ENCODE measurements around the gene TIMM44. TPM values are rescaled to one million over a fixed set of nuclear protein-coding genes. Genes with fewer than 3 reads are reported as not detected.

Gene TIMM44
- polyA plus RNA-seq, 2 donors: 42.1 to 53.4 TPM

DNA sequence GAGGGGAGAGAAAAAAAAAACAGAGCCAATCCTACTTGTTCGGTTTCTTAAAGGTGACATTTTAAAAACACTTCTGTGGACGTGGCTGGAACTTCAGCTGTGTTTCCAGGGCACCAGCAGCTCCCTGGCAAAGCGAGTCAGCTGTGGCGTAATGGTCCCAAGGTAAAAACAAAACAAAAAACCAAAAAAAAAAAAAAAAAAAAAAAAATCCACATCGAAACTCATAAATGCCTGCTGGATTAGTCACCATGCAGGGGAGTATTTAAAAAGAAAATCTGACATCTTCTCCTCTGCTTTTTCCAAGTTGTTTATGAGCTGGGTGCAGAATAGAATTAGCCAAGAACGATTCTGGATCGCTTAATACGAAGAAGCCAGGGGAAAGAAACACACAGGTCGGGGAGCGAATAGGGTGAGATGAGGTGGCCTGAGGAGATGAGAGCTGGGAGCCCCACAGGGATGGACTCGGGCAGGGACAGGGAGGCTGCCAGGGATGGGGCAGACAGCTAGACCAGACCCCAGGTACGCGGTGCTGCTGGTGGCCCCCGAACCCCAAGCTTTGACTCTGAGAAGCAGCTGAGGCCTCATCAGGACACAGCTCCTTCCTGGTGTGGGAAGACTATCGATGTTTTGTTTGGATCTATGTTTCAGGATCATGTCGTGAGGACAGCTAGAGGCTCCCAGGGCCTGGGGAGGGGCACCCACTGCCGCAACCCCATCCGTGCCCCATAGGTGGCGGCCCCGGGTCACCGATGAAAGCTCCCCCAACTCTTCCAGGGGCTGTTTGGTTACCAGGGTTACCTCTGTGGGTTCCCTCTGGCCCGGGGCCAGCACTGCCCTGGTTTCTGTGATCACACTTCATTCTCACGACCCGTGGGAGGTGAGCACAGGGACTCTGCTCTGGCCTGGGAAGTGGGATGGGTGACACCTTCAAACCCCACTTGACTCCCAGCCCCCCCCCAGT lies 14.4 kb downstream of the TIMM44 start:
- Histone ChIP-seq H3K27ac (ENCODE audit: low read depth in 2 of 2, low read length in 1 of 2) (peak overlapping the region; percentile 61 to 92), H3K4me1 (ENCODE audit: control insufficient read depth in 2 of 2, insufficient read depth in 2 of 2, low read length in 1 of 2) (peaks cover 8 to 12% of the 10 kb centered on the region in 2 donors), H3K27me3 (ENCODE audit: control insufficient read depth in 1 of 2, insufficient read depth in 2 of 2, low read length in 2 of 2) (no peaks in the 10 kb centered on the region), H3K4me3 (ENCODE audit: low read depth in 1 of 2, low read length in 2 of 2) (no peak overlapping the region), H3K36me3 (ENCODE audit: control insufficient read depth in 2 of 2, insufficient read depth in 2 of 2, low read length in 1 of 2) (peaks cover 17 to 34% of the 10 kb centered on the region in 2 donors), H3K9me3 (ENCODE audit: control insufficient read depth in 2 of 2, insufficient read depth in 1 of 2, low read depth in 1 of 2, low read length in 1 of 2) (peaks cover 0 to 2% of the 10 kb centered on the region in 2 donors)
- WGBS, 2 donors: 32 to 46% methylated on average over 24 of the region's 24 CpGs

DNA sequence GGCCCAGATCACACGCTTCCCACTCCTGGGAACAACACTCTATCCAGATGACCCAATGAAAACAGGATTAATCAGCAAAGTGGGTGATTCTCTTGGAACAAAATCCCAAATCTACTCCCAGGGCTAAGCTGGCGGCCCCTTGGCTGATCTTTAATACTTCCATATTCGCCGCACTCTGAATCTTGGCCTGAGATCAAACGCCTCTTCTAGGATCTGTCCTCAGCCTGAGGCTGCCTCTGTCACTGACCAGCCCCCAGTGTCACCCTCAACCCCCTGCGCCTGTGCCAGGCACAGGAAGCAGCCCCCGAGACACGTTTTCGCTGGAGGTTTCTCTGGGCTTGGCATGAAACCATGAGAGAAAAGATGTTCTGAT lies 15.1 kb downstream of the TIMM44 start:
- Histone ChIP-seq H3K27me3 (ENCODE audit: control insufficient read depth in 1 of 2, insufficient read depth in 2 of 2, low read length in 2 of 2) (no peaks in the 10 kb centered on the region), H3K4me3 (ENCODE audit: low read depth in 1 of 2, low read length in 2 of 2) (no peak overlapping the region), H3K9me3 (ENCODE audit: control insufficient read depth in 2 of 2, insufficient read depth in 1 of 2, low read depth in 1 of 2, low read length in 1 of 2) (no peaks in the 10 kb centered on the region), H3K4me1 (ENCODE audit: control insufficient read depth in 2 of 2, insufficient read depth in 2 of 2, low read length in 1 of 2) (peaks cover 8 to 12% of the 10 kb centered on the region in 2 donors), H3K36me3 (ENCODE audit: control insufficient read depth in 2 of 2, insufficient read depth in 2 of 2, low read length in 1 of 2) (peaks cover 12 to 28% of the 10 kb centered on the region in 2 donors), H3K27ac (ENCODE audit: low read depth in 2 of 2, low read length in 1 of 2) (peak overlapping the region; percentile 50 to 74)
- WGBS, 2 donors: 32 to 52% methylated on average over 9 of the region's 9 CpGs

DNA sequence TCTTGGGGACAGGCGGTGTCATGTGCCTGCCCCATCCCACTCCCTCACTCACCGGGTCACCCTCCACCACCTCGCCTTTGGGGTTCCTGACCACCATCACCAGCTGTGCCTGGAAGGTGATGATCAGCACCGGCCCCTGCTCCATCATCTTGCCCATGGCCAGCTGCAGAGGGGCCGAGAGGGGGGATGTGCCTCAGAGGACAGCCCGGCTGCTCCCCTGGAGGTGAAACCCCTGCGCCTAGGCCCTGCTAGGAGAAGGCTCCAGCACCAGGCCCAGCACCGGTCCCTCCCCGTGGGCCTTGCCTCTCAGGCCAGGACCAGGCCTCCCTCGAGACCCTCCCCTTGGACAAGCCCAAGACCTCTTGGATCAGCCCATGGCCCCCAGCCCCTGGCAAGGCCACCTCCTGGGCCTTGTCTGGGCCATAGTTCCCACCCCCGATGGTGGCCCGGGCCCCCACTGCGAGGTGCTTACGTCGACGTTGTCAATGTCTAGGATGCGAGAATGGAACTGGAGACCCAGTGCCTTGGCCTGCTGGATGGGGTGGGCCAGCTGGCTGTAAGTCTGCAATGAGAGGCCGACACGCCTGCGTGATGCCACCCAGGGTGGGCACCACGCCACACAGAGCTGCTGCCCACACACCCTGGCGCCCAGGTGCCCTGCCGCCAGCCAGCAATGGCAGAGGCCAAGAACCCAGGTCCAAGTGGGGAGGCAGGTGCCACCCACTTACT lies 15.7 kb downstream of the TIMM44 start:
- no peaks in the 10 kb centered on the region for H3K27me3 ChIP-seq (ENCODE audit: control insufficient read depth in 1 of 2, insufficient read depth in 2 of 2, low read length in 2 of 2)
- peaks cover 9 to 27% of the 10 kb centered on the region in 2 donors for H3K36me3 ChIP-seq (ENCODE audit: control insufficient read depth in 2 of 2, insufficient read depth in 2 of 2, low read length in 1 of 2)
- WGBS, 2 donors: 76 to 78% methylated on average over 23 of the region's 23 CpGs
- H3K9me3 ChIP-seq (ENCODE audit: control insufficient read depth in 2 of 2, insufficient read depth in 1 of 2, low read depth in 1 of 2, low read length in 1 of 2): no peaks in the 10 kb centered on the region
- H3K4me3 ChIP-seq (ENCODE audit: low read depth in 1 of 2, low read length in 2 of 2): no peak overlapping the region
- H3K27ac ChIP-seq (ENCODE audit: low read depth in 2 of 2, low read length in 1 of 2): peak overlapping the region; percentile 50 to 74
- peaks cover 8 to 15% of the 10 kb centered on the region in 2 donors for H3K4me1 ChIP-seq (ENCODE audit: control insufficient read depth in 2 of 2, insufficient read depth in 2 of 2, low read length in 1 of 2)

DNA sequence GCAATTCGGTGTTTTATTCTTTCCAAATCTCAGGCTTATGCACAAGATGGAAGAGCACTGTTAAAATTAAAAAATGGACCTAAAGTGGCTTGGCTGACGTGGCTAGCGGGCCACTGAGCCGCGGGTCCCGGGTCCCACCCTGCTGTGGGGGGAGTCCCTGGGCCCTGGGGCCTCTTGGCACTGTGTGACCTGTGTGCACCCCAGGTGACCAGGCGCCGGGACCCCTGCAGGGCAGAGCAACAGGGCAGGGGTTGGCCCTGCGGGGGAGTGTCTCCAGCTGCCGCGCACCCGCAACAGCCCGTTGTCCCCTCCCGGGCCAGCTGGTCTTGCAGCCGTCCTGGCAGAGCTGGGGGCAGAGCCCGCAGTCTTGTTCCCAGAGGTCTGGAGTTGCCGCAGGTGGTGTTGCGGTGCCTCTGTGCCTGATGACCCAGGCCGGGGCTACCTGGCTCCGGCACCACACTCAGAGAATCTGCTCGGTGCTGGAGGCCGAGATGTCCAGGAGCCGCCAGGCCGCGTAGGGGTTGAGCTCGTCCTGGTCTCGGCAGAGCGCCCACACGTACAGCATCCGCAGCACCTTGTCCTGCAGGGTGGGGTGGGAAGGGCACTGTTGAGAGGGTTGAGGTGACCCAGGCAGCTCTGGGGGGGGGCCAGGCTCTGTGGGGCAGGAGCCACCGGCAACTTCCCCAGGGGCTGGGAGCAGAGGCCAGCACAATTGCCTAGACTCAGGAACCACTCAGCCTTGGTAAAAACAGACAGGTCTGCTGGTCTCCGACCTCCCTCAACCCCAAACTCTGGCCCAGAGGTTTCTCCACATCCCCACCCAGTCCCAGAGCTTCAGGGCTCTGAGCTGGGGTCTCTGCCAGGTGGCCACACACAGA lies 16.5 kb downstream of the TIMM44 start:
- H3K36me3 ChIP-seq (ENCODE audit: control insufficient read depth in 2 of 2, insufficient read depth in 2 of 2, low read length in 1 of 2): peaks cover 4 to 26% of the 10 kb centered on the region in 2 donors
- peak overlapping the region; percentile 50 to 74 for H3K27ac ChIP-seq (ENCODE audit: low read depth in 2 of 2, low read length in 1 of 2)
- 82% methylated on average over 31 to 32 of the region's 32 CpGs for WGBS, 2 donors

DNA sequence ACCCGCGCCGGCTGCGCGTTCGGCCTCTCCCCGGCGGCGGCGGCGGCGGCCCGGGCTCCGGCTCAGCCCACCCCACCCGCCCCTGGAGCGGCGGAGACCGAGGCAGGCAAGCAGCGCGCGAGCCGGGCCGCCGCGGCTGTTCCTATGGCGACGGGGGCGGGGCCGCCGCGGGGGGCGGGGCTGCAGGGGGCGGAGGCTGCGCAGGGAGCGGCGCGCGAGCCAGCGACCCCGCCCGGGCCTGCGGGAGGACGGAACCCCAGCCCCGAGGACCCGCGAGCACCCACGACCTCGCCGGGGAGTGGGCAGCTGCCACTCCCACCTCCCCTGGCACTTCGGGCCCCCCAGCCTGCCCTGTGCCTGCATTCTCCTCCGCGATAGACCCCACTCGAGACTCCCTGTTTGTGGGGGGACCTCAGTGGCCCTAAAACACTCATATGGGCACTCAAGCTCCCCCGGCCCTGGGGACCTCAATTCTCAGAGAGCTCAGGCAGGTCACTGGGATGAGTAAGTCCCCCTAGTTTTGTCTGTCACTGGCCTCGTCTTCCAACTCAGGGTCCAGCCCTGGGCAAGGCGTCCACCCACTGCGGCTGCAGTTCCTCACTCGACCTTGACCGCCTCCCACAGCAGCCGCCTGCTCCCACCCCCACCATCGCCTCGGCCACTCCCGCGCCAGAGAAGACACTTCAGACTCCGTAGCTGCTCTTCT lies 17.3 kb downstream of the TIMM44 start, which contains the start of gene CTXN1:
CTXN1 (minus strand) TSS at position 115 of the 706 bp plus-strand sequence. CDS start 597 bp downstream, outside the sequence.
- Histone ChIP-seq H3K27me3 (ENCODE audit: control insufficient read depth in 1 of 2, insufficient read depth in 2 of 2, low read length in 2 of 2) (no peaks in the 10 kb centered on the region), H3K36me3 (ENCODE audit: control insufficient read depth in 2 of 2, insufficient read depth in 2 of 2, low read length in 1 of 2) (peaks cover under 1 to 22% of the 10 kb centered on the region in 2 donors), H3K9me3 (ENCODE audit: control insufficient read depth in 2 of 2, insufficient read depth in 1 of 2, low read depth in 1 of 2, low read length in 1 of 2) (no peaks in the 10 kb centered on the region), H3K27ac (ENCODE audit: low read depth in 2 of 2, low read length in 1 of 2) (peak within 1 kb of the TSS; percentile 52 to 56), H3K4me1 (ENCODE audit: control insufficient read depth in 2 of 2, insufficient read depth in 2 of 2, low read length in 1 of 2) (peaks cover 14 to 24% of the 10 kb centered on the region in 2 donors), H3K4me3 (ENCODE audit: low read depth in 1 of 2, low read length in 2 of 2) (peak within 1 kb of the TSS; percentile 31 to 46)
- 11 to 16% methylated on average over 36 to 65 of the region's 65 CpGs for WGBS, 2 donors

More for the DNA sequence above, 16.5 kb downstream of the TIMM44 start:
- no peaks in the 10 kb centered on the region for H3K9me3 ChIP-seq (ENCODE audit: control insufficient read depth in 2 of 2, insufficient read depth in 1 of 2, low read depth in 1 of 2, low read length in 1 of 2)
- peaks cover 9 to 16% of the 10 kb centered on the region in 2 donors for H3K4me1 ChIP-seq (ENCODE audit: control insufficient read depth in 2 of 2, insufficient read depth in 2 of 2, low read length in 1 of 2)
- no peak overlapping the region for H3K4me3 ChIP-seq (ENCODE audit: low read depth in 1 of 2, low read length in 2 of 2)
- H3K27me3 ChIP-seq (ENCODE audit: control insufficient read depth in 1 of 2, insufficient read depth in 2 of 2, low read length in 2 of 2): no peaks in the 10 kb centered on the region

DNA sequence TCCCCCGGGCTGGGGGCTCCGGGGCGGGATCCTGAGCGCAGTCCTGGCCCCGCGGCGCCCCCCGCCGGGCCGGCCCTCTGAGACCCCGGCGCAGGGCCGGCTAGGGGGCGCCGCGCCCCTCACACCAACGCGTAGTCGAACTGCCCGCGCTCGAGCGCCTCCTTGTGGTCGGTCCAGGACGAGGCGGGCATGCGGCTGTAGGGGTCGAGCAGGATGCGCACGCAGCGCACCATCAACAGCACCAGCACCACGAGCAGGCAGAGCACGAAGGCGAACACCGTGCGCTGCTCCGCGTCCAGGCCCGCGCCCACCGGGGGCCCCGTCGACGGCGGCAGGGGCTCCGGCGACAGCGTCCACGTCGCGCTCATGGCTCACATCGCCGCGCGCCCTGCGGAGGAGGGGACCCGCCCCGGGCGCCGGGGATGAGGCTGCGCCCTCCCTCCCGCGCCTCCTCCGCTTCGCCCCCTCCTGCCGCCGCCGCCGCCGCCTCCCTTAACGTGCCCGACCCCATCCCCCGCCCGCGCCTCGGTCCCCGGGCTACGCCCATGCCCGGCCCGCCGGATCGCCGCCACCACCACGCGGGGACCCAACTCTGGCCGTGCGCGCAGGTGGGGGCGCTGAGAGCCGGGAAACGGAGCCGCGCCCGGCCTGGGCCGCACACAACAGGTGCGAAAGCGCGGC lies 18.2 kb downstream of the TIMM44 start:
- Histone ChIP-seq H3K36me3 (ENCODE audit: control insufficient read depth in 2 of 2, insufficient read depth in 2 of 2, low read length in 1 of 2) (peaks cover 0 to 18% of the 10 kb centered on the region in 2 donors), H3K27ac (ENCODE audit: low read depth in 2 of 2, low read length in 1 of 2) (peak overlapping the region; percentile 34 to 52), H3K4me1 (ENCODE audit: control insufficient read depth in 2 of 2, insufficient read depth in 2 of 2, low read length in 1 of 2) (peaks cover 15 to 24% of the 10 kb centered on the region in 2 donors), H3K27me3 (ENCODE audit: control insufficient read depth in 1 of 2, insufficient read depth in 2 of 2, low read length in 2 of 2) (no peaks in the 10 kb centered on the region), H3K4me3 (ENCODE audit: low read depth in 1 of 2, low read length in 2 of 2) (peak overlapping the region; percentile 21 to 46), H3K9me3 (ENCODE audit: control insufficient read depth in 2 of 2, insufficient read depth in 1 of 2, low read depth in 1 of 2, low read length in 1 of 2) (no peaks in the 10 kb centered on the region)
- WGBS, 2 donors: 0 to 1% methylated on average over 46 to 98 of the region's 98 CpGs

DNA sequence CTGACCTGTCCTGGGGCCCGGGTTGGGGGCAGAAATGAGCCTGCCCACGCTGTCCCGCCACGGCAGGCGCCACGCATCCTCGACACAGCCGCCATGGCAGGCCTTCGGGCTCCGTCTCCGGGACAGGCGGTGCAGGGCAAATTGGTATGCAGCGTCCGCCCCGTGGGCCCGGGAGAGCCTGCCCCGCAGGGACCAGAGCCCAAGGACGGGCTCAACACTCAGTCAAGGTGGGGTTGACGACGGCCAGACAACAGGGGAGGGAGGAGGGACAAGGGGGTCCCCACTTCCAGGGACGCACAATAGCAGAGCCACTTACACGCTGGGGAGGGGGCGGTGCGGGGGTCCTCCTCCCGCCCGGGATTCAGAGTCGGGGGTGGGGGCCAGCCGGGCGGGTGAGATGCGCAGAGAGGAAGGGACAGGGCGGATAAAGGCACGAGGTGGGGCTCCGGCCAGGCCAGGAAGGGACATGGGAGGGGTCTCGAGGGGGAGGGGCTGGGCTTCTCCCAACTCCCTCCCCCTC lies 18.8 kb downstream of the TIMM44 start:
- Histone ChIP-seq H3K4me3 (ENCODE audit: low read depth in 1 of 2, low read length in 2 of 2) (no peak overlapping the region), H3K36me3 (ENCODE audit: control insufficient read depth in 2 of 2, insufficient read depth in 2 of 2, low read length in 1 of 2) (peaks cover 0 to 18% of the 10 kb centered on the region in 2 donors), H3K27me3 (ENCODE audit: control insufficient read depth in 1 of 2, insufficient read depth in 2 of 2, low read length in 2 of 2) (no peaks in the 10 kb centered on the region), H3K9me3 (ENCODE audit: control insufficient read depth in 2 of 2, insufficient read depth in 1 of 2, low read depth in 1 of 2, low read length in 1 of 2) (no peaks in the 10 kb centered on the region), H3K27ac (ENCODE audit: low read depth in 2 of 2, low read length in 1 of 2) (peak overlapping the region; percentile 34 to 52), H3K4me1 (ENCODE audit: control insufficient read depth in 2 of 2, insufficient read depth in 2 of 2, low read length in 1 of 2) (peaks cover 15 to 28% of the 10 kb centered on the region in 2 donors)
- 37% methylated on average over 31 to 34 of the region's 34 CpGs for WGBS, 2 donors

DNA sequence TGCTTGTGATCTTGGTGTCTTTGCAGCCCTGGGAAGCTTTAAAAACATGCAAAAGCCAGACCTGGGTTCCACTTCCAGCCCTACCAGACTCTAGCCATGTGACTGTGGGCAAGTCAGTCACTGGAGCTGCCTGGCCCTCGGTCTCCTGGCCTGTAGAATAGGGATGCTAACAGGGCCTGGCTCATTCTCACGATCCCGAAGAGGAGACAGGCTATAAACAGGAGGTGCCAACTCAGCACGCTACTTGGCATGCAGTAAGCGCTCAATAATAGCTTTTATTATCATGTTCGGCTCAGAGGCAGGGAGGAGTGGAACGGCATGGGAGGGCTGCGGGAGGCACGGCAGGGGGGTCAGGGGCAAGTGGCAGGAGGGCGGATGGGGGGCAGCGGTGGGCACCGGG lies 19.2 kb downstream of the TIMM44 start:
- H3K9me3 ChIP-seq (ENCODE audit: control insufficient read depth in 2 of 2, insufficient read depth in 1 of 2, low read depth in 1 of 2, low read length in 1 of 2): no peaks in the 10 kb centered on the region
- peaks cover 0 to 18% of the 10 kb centered on the region in 2 donors for H3K36me3 ChIP-seq (ENCODE audit: control insufficient read depth in 2 of 2, insufficient read depth in 2 of 2, low read length in 1 of 2)
- peaks cover 15 to 30% of the 10 kb centered on the region in 2 donors for H3K4me1 ChIP-seq (ENCODE audit: control insufficient read depth in 2 of 2, insufficient read depth in 2 of 2, low read length in 1 of 2)
- H3K27me3 ChIP-seq (ENCODE audit: control insufficient read depth in 1 of 2, insufficient read depth in 2 of 2, low read length in 2 of 2): no peaks in the 10 kb centered on the region
- peak overlapping the region in 1 of 2 donors; percentile 35 for H3K27ac ChIP-seq (ENCODE audit: low read depth in 2 of 2, low read length in 1 of 2)
- H3K4me3 ChIP-seq (ENCODE audit: low read depth in 1 of 2, low read length in 2 of 2): no peak overlapping the region
- 67 to 73% methylated on average over 12 of the region's 12 CpGs for WGBS, 2 donors
